ENCODE data around the gene SLC6A12.

DNA sequence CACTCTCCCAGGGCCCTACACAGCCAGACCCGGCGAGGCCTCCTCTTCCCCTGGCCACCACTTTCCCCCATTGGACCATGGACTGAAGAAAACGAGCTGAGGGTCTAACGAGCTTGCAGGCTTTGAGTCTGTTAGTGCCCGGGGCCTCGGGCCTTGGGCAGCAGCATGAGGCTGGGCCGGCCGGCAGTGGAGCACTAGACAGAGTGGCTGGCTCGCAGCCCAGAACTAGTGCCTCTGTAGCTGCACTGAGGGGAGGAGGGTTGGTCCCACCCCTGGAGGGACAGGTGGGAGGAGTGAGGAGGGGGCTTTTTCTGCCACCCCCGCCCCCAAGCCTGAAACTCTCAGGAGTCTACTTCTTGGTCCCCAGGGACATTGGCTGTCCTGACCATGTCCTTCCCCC is 38.7 kb downstream of the SLC6A12 start:
- TF ChIP-seq, protein P1, sequence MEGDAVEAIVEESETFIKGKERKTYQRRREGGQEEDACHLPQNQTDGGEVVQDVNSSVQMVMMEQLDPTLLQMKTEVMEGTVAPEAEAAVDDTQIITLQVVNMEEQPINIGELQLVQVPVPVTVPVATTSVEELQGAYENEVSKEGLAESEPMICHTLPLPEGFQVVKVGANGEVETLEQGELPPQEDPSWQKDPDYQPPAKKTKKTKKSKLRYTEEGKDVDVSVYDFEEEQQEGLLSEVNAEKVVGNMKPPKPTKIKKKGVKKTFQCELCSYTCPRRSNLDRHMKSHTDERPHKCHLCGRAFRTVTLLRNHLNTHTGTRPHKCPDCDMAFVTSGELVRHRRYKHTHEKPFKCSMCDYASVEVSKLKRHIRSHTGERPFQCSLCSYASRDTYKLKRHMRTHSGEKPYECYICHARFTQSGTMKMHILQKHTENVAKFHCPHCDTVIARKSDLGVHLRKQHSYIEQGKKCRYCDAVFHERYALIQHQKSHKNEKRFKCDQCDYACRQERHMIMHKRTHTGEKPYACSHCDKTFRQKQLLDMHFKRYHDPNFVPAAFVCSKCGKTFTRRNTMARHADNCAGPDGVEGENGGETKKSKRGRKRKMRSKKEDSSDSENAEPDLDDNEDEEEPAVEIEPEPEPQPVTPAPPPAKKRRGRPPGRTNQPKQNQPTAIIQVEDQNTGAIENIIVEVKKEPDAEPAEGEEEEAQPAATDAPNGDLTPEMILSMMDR (IDR thresholded peaks at IDR 0.05; ENCODE audit: insufficient read depth, low read length): no peak
- TF ChIP-seq, protein P2, sequence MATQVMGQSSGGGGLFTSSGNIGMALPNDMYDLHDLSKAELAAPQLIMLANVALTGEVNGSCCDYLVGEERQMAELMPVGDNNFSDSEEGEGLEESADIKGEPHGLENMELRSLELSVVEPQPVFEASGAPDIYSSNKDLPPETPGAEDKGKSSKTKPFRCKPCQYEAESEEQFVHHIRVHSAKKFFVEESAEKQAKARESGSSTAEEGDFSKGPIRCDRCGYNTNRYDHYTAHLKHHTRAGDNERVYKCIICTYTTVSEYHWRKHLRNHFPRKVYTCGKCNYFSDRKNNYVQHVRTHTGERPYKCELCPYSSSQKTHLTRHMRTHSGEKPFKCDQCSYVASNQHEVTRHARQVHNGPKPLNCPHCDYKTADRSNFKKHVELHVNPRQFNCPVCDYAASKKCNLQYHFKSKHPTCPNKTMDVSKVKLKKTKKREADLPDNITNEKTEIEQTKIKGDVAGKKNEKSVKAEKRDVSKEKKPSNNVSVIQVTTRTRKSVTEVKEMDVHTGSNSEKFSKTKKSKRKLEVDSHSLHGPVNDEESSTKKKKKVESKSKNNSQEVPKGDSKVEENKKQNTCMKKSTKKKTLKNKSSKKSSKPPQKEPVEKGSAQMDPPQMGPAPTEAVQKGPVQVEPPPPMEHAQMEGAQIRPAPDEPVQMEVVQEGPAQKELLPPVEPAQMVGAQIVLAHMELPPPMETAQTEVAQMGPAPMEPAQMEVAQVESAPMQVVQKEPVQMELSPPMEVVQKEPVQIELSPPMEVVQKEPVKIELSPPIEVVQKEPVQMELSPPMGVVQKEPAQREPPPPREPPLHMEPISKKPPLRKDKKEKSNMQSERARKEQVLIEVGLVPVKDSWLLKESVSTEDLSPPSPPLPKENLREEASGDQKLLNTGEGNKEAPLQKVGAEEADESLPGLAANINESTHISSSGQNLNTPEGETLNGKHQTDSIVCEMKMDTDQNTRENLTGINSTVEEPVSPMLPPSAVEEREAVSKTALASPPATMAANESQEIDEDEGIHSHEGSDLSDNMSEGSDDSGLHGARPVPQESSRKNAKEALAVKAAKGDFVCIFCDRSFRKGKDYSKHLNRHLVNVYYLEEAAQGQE (IDR thresholded peaks at IDR 0.05; ENCODE audit: insufficient replicate concordance, low read depth): no peak
- TF ChIP-seq POLR2AphosphoS5 (IDR thresholded peaks at IDR 0.05; ENCODE audit: low read depth) (no peak), GABPA (IDR thresholded peaks at IDR 0.05; ENCODE audit: low read depth) (no peak)

All from HL-60 (cell line).